HG03108 (cell line): ENCODE results near the gene MAP3K3.
A peak's percentile ranks its signal among the peaks of the same experiment; 100 is the strongest.

Experiments used
- ATAC-seq: cut with Tn5 transposase; IDR thresholded peaks from one replicate; pipeline ENCODE4 v1.9.1; 2021; ENCODE audit warnings: moderate library complexity; ENCODE audit not compliant: unreplicated experiment

MAP3K3 gene

GRCh38 chr17:63621684-63622573 lies at the start of gene MAP3K3:
Gene MAP3K3 (plus strand): TSS chr17:63622417. CDS start chr17:63622760, 343 bp downstream.
- ATAC-seq: peak; percentile 89

DNA sequence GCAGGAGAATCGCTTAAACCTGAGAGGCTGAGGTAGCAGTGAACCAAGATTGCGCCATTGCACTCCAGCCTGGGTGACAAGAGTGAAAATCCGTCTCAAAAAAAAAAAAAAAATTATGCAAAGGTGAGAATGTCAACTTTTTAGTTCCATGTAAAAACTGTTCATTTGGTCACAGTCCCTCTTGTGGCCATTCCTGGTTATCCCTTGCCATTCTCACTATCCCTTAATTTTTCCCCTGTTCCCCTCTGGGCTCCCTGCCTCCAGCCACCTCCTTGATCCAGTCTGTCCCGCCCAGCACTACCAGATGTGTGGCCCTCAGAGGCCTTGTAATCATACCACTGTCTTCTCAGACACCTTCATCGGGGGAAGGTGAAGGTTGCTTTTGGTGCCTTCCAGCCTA lies 48.6 kb upstream of the MAP3K3 start:
- no peak for ATAC-seq

- ATAC-seq: no peak
Measured at GRCh38 chr17:63578027-63578768, 44.0 kb upstream of the MAP3K3 start.

GRCh38 chr17:63578769-63579111 lies 43.5 kb upstream of the MAP3K3 start:
- ATAC-seq: no peak

DNA sequence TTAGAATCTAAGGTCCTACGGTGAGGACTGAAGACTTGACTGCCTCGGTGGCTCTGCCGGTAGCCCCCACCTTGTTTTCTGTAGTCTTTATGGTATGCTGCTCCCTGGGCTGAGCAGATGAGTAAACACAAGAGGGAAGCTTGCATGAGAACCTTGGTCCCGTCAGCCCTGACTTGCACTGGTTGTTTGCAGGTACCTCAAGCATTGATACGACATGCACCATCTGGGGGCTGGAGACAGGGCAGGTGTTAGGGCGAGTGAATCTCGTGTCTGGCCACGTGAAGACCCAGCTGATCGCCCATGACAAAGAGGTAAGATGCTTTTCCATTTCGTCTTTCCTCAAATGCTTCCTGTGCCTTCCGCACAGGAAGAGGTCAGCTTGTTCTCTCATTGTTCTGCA lies 42.6 kb upstream of the MAP3K3 start:
- no peak for ATAC-seq

DNA sequence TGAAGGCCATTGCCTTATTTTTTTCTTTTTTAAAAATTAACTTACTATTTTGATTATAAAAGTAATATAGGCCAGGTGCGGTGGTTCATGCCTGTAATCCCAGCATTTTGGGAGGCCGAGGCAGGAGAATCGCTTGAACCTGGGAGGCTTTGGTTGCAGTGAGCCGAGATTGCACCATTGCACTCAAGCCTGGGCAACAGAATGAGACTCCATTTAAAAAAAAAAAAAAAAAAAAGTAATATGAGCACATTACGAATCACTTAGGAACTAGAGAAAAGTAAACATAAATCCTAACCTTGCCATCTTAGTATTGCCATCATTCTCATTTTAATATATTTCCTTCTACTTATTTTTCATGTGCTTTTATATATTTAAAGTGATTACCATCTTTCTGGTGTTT lies 34.4 kb upstream of the MAP3K3 start:
- ATAC-seq: no peak

- ATAC-seq: no peak
Measured at GRCh38 chr17:63588797-63589196, 33.4 kb upstream of the MAP3K3 start.

- ATAC-seq: no peak
Measured at GRCh38 chr17:63589646-63590045, 32.6 kb upstream of the MAP3K3 start.

- ATAC-seq: no peak
Measured at GRCh38 chr17:63592797-63593196, 29.4 kb upstream of the MAP3K3 start.

DNA sequence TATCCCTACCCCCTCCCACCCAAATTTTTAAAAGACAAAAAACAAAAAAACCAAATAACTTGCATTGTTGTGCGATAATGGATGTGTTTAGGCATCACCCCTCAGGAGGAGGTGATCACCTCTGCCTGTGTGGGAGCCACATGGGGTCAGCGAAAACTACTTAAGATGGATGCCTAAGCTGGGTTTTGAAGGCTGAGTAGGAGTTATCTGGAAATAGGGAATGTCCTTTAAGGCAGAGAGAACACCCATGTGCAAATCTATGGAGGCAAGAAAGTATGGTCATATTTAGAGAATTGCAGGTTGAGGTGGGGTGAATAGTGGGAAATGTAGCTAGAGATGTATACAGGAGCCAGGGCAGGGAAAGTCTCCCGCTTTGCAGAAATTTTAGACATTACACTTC lies 27.1 kb upstream of the MAP3K3 start:
- ATAC-seq: no peak

DNA sequence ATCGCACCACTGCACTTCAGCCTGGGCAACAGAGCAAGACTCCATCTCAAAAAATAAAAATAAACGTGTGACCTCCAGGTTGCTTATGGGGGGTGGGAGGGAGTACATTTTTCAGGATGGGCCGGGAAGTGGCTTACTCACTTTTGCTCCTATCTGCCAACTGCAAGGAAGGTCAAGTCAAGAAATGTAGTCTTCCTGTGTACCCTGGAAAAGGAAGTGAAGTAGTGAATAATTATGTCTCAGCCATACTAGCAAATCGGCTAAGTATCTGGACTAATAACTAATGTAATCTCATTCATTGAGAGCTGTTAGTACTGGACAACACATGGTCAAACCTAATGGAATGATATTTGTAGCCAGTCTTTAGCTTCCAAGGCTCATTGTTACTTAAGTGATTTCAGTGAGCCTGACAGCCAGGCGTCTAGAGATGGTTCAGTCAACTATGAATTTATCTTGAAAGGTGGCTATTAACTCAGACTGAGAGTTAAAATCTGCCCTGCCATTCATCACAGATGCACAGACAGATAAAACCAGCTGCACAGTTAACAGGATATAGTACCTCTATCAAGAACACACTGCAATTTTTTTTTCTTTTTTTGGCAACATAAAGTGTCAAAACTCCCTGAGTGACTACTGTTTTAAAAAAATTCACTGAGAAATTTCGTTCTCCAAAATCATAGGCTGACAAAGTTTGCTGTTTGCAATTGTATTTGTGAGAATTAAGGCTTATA lies 25.2 kb upstream of the MAP3K3 start:
- ATAC-seq: no peak

DNA sequence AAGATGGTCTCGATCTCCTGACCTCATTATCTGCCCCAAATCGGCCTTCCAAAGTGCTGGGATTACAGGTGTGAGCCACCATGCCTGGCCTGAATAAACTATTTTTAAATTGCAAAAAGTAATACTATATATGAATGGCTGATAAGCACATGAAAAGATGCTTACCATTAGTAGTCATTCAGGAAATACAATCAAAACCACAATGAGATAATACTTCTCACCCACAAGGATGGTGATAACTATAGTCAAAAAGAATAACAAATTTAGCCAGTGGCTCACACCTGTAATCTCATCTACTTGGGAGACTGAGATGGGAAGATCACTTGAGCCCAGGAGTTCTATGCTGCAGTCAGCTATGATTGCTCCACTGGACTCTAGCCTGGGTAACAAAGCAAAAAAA lies 23.9 kb upstream of the MAP3K3 start:
- ATAC-seq: no peak

DNA sequence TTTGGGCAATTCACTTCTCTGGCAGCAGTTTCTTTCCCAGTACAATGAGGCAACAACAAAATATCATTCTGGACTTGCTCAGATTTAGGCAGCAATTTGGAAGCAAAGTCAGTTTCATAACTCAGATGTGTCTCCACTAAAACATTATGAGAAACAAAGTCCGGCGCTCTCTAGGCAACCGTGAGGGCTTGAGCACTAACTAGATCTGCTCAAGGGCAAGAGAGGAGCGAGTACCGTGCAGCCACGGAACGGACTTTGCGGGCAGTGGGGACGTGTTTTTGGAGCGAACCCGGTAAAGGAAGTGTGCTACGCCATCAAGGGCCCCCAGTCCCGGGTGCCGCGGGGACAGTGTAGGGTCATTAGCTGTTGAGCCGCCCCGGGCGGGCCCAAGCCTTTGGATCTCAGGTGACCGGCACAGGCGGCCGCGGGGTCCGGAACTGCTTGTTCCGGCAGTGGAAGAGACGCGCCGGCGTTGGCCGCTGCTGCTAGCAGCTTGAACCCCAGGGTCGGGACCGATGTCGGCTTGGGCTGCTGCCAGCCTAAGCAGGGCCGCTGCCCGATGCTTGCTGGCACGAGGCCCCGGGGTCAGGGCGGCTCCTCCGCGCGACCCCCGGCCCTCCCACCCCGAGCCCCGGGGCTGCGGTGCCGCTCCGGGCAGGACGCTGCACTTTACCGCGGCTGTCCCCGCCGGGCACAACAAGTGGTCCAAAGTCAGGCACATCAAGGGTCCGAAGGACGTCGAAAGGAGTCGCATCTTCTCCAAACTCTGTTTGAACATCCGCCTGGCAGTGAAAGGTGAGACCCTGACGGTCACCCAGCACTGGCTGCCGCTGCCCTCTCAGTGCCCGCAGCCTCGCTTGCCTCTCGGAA lies 21.4 kb upstream of the MAP3K3 start, which contains the start of gene TACO1:
TACO1 (plus strand) TSS at position 327 of the 870 bp plus-strand sequence; CDS start at position 516, 189 bp downstream.
- ATAC-seq: peak; percentile 88

- no peak for ATAC-seq
Measured at GRCh38 chr17:63601439-63602371, 20.5 kb upstream of the MAP3K3 start.

- no peak for ATAC-seq
Measured at GRCh38 chr17:63609816-63610573, 12.2 kb upstream of the MAP3K3 start.

GRCh38 chr17:63610854-63611253 lies 11.4 kb upstream of the MAP3K3 start:
- no peak for ATAC-seq

- ATAC-seq: no peak
Measured at GRCh38 chr17:63611354-63611753, 10.9 kb upstream of the MAP3K3 start.

- no peak for ATAC-seq
Measured at GRCh38 chr17:63613663-63614062, 8.6 kb upstream of the MAP3K3 start.

DNA sequence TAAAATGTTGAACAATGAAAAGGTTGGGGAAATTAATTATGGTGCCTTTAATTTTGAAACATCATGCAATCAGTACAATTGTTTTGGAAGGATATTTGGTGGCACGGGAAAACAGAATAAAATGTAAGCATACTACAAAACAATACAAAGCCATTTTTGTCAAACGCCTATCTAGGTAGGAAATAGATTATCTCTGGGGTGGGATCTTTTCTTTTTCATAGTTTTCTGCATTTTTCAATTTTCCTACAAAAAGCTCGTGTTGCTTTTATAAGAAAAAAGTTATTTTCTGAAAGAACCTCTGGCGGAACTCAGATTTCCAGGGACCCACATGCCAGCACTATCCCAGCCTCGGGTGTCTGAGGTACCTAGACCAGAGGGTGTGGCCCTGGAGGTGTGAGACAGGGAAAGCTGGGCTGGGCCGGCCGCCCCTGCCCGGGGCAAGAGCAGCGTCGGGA lies 961 bp upstream of the MAP3K3 start:
- no peak for ATAC-seq
